NT2/D1 (cell line): Measurements from ENCODE around the gene NUDT1.

Experiments used
- SUZ12 ChIP-seq: IDR thresholded peaks from 2 replicates; pipeline ENCODE4 v1.6.1; 2011; ENCODE audit not compliant: insufficient read length, insufficient read depth; ENCODE audit errors: extremely low read depth
- YY1 ChIP-seq: IDR thresholded peaks from 2 replicates; pipeline ENCODE4 v1.6.1; 2011; ENCODE audit not compliant: insufficient read length, insufficient read depth
- ZNF274 ChIP-seq: IDR thresholded peaks from 2 replicates; pipeline ENCODE4 v1.6.1; 2011; ENCODE audit warnings: mild to moderate bottlenecking, low read depth, low read length

- TF ChIP-seq YY1: no peak
- no peak for TF ChIP-seq ZNF274
- TF ChIP-seq SUZ12: no peak
These were observed 19.6 kb downstream of the NUDT1 start for GRCh38 chr7:2261611-2262010.
